Effector memory CD8-positive, alpha-beta T cell (primary cell): ENCODE results near the gene LIMS1.
A peak's percentile ranks its signal among the peaks of the same experiment; 100 is the strongest.
"Not testable (repeated sequence)": the region's sequence is repeated elsewhere in the genome, so short reads cannot be mapped to it uniquely, and the experiment has no call there.

ENCODE experiments used
- ATAC-seq: fragments of 150-1000 bp; cut with Tn5 transposase; replicated peaks from 2 replicates; pipeline ENCODE4 v1.10.0; 2021; ENCODE audit warnings: mild to moderate bottlenecking, moderate library complexity
- DNase-seq, 3 experiments: peaks; one replicate each; pipeline ENCODE4 v3.0.0; 2021
- H3K27ac Mint-ChIP-seq, 2 donors: one replicate each; pipeline ENCODE4 v1.8.0; 2022; ENCODE audit warnings: mild to moderate bottlenecking in 2 of 2, mixed read lengths in 2 of 2, moderate library complexity in 2 of 2
- H3K27me3 Mint-ChIP-seq, 2 donors: one replicate each; pipeline ENCODE4 v1.8.0; 2022; ENCODE audit warnings: mixed read lengths in 2 of 2
- H3K36me3 Mint-ChIP-seq: one replicate; pipeline ENCODE4 v1.8.0; 2022; ENCODE audit warnings: mild to moderate bottlenecking, moderate library complexity, mixed read lengths; ENCODE audit not compliant: insufficient read depth
- H3K4me1 Mint-ChIP-seq, 2 donors: one replicate each; pipeline ENCODE4 v1.8.0; 2022; ENCODE audit warnings: low read depth in 2 of 2, mixed read lengths in 2 of 2
- H3K4me3 Mint-ChIP-seq, 2 donors: one replicate each; pipeline ENCODE4 v1.8.0; 2022; ENCODE audit warnings: mild to moderate bottlenecking in 2 of 2, mixed read lengths in 2 of 2, moderate library complexity in 2 of 2
- H3K9me3 Mint-ChIP-seq, 2 donors: one replicate each; pipeline ENCODE4 v1.8.0; 2022; ENCODE audit warnings: mixed read lengths in 2 of 2

LIMS1 gene

DNA sequence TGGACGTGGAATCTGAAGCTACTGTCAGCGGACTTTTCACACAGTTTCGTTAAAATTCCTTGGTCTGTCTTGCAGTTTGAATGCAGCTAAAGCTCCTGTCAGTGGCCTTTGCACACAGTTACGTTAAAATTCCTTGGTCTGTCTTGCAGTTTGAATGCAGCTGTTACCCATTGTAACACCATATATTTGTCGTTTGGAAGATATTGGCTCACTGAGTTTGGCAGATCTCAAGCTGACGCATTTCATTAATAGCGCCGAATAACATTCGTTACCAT lies 1.0 kb downstream of the LIMS1 start:
- H3K27me3 Mint-ChIP-seq = no peaks in the 10 kb centered on the region
- H3K4me1 Mint-ChIP-seq = peaks cover 22 to 35% of the 10 kb centered on the region in 2 donors
- peak overlapping the region; percentile 86 to 88 for H3K4me3 Mint-ChIP-seq
- H3K9me3 Mint-ChIP-seq = no peaks in the 10 kb centered on the region
- DNase-seq = no peak
- no peak for ATAC-seq
- peak overlapping the region; percentile 57 to 81 for H3K27ac Mint-ChIP-seq
- peaks cover 4% of the 10 kb centered on the region for H3K36me3 Mint-ChIP-seq

DNA sequence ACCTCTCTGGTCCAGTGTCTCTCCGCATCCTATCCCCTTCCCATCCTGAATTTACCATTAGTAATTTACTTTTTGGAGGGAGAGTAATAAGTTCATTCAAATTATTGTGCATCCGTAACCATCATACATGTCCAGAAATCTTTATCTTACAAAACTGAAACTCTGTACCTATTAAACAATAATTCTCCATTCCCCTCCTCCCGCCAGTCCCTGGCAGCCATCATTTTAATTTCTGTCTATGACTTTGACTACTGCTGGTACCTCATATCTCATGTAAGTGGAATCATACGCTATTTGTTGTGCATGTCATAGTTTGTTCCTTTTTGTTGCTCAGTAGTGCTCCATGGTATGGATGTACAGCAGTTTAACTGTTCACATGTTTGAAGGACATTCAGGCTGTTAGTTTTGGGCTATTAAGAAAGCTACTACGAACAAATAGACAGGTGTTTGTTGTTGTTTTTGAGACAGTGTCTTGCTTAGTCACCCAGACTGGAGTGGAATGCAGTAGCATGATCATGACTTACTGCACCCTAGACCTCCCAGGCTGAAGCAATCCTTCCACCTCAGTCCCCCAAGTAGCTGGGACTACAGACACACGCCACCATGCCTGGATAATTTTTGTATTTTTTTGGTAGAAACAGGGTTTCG lies 2.0 kb downstream of the LIMS1 start:
- ATAC-seq (no peak), DNase-seq (no peak)
- Mint-ChIP-seq H3K9me3 (no peaks in the 10 kb centered on the region), H3K36me3 (peaks cover 4% of the 10 kb centered on the region), H3K27ac (no peak overlapping the region), H3K4me1 (peaks cover 16 to 28% of the 10 kb centered on the region in 2 donors), H3K27me3 (no peaks in the 10 kb centered on the region), H3K4me3 (peak overlapping the region in 1 of 2 donors; percentile 30)

DNA sequence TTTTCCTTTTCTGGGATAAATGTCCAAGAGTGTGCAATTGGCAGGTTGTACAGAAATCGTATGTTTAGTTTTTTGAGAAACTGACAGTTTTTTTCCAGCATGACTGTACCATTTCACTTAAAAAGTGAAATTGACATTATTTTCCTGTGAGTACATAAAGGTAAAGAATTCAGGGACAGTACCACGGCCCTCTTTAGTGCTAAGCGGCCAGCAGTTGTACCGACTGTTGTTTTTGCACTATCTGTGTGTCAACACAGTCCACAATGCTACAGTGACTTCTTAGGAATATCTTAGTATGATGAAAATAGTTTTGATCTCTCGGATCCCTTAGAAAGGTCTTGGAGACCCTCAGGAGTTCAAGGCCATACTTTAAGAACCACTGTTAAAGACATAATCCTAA lies 2.6 kb downstream of the LIMS1 start:
- Mint-ChIP-seq H3K36me3 (peaks cover 4% of the 10 kb centered on the region), H3K27ac (no peak overlapping the region), H3K9me3 (no peaks in the 10 kb centered on the region), H3K4me1 (peaks cover 16 to 32% of the 10 kb centered on the region in 2 donors), H3K27me3 (no peaks in the 10 kb centered on the region), H3K4me3 (no peak overlapping the region)
- DNase-seq (no peak), ATAC-seq (no peak)

DNA sequence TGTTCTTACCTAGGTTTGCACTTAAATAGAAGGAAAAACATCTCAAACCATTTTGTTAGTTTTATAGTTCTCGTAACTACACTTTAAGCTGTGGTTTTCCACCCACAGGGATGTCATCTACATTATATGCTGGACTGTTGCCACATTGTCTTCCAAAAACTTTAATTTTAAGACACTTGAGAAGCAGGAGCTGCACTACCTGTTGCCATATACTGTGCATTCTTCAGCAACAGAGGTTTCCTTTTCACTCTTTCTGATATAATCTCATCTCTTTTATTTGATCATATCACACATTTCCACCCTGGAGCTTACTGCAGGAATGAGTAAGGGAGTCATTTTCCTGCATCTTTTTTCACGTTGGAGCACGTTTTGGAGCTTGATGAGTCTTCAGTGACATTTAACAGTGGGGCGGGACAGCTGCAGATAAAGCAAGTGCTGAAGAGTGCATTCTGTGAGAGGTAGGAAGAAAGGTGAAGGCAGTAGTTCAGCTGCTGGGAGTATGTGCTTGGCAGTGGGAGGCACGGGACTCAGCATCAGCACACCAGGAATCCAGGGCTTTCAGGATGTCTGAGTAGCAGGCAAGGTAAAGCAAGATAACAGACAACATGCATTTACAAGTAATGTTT lies 3.8 kb downstream of the LIMS1 start:
- Mint-ChIP-seq H3K36me3 (peaks cover 4% of the 10 kb centered on the region), H3K4me3 (no peak overlapping the region), H3K4me1 (peaks cover 14 to 30% of the 10 kb centered on the region in 2 donors), H3K27me3 (no peaks in the 10 kb centered on the region), H3K27ac (peak overlapping the region in 1 of 2 donors; percentile 68), H3K9me3 (no peaks in the 10 kb centered on the region)
- DNase-seq (no peak), ATAC-seq (no peak)

DNA sequence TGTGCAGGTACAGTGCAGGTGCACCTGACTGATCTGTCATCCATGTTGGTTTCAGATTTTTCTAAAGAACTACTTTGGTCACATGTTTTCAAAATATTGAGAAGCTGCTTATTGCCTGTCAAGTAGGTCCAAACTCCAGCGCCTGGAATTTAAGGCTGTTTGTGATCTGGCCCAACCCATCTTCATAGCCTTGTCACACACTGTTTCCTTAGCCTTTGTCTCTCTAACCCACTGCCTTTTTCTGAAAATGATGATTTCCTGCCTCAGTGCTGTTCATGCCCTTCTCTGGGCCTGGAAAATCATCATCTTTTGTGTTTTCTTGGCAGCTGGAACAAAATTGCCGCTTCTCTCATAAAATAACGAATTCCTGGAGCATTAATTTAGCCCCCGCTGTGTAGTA lies 7.2 kb downstream of the LIMS1 start:
- no peaks in the 10 kb centered on the region for H3K36me3 Mint-ChIP-seq
- H3K4me3 Mint-ChIP-seq = no peak overlapping the region
- no peaks in the 10 kb centered on the region for H3K9me3 Mint-ChIP-seq
- ATAC-seq (no peak), DNase-seq (no peak)
- no peak overlapping the region for H3K27ac Mint-ChIP-seq
- peaks cover 2 to 14% of the 10 kb centered on the region in 2 donors for H3K4me1 Mint-ChIP-seq
- H3K27me3 Mint-ChIP-seq = no peaks in the 10 kb centered on the region

DNA sequence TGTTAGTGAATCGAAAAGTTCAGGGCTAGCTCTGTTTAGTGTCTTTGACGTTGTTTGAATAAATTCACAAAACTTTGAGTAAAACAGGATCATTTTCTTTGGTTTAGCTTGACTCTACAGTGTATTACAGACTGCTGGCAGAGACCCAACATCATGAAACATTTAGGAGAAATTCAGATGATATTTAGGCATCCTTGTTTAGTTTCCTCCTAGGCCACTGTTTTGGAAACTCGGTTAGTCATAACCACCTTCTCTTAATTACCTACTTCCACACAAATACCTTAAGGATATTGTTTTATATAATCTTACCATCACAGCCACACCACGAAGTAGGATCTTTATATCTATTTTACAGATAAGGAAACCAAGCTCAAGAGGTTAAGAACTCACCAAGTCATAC lies 7.8 kb downstream of the LIMS1 start:
- no peaks in the 10 kb centered on the region for H3K9me3 Mint-ChIP-seq
- no peaks in the 10 kb centered on the region for H3K27me3 Mint-ChIP-seq
- no peak overlapping the region for H3K27ac Mint-ChIP-seq
- no peak overlapping the region for H3K4me3 Mint-ChIP-seq
- H3K4me1 Mint-ChIP-seq = peaks cover 2 to 17% of the 10 kb centered on the region in 2 donors
- no peaks in the 10 kb centered on the region for H3K36me3 Mint-ChIP-seq
- DNase-seq = no peak
- no peak for ATAC-seq

DNA sequence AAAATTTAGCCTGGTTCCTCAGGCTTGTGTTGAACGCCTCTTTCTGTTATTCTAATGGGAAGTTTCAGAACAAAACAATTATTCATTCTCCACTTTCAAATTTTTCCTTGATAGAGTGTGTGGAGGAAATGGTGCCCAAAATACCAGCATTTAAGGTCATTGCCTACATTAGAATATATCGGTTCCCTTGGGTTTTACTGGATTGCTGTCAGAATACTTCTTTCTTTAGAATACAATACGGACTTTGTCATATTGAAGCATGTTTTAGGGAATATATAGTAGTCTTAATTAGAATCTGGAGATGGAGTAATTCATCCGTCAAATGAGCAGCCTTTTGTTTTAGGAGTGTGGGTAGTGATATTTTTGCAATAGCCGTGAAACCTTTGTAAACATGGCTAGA lies 13.3 kb downstream of the LIMS1 start:
- Mint-ChIP-seq H3K4me3 (no peak overlapping the region), H3K9me3 (no peaks in the 10 kb centered on the region), H3K36me3 (no peaks in the 10 kb centered on the region), H3K27ac (no peak overlapping the region), H3K27me3 (no peaks in the 10 kb centered on the region), H3K4me1 (peaks cover 3 to 15% of the 10 kb centered on the region in 2 donors)
- ATAC-seq (no peak), DNase-seq (no peak)

DNA sequence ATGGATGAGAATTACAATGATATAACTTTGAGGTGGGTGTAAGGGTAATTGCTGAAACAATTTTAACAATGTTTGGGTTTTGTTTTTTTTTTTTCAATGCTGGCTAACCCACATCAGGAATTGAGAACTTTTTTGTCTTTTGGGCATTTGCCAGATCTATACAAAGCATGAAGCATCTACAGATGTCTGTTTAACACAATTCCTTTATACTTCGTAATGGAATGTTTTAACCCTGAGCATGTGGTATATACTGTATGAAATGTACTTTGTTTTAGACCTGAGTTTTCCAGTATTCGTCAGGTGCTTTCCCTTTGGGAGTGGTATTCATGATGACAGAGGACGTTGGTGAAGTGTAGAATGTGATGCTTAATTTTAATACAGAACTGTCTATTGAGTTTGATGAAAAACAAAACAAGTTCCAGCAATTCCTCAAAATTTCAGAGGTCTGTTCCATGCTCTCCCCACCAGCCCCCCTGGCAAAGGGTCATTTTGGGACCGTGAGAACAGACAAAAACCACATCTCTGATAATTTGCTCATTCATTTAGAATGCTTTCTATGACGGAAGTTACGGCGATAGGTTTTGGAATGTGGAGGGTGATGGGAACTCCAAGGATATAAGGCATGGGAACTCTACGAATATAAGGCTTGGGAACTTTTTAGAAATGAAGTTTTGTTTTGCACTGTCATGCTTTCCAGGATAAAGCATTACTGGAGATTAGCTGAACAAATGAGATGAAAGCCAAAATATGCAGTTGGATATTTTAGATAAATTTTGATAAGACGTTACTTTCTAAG lies 14.1 kb downstream of the LIMS1 start:
- DNase-seq = no peak
- ATAC-seq = no peak
- H3K4me3 Mint-ChIP-seq = no peak overlapping the region
- H3K36me3 Mint-ChIP-seq = no peaks in the 10 kb centered on the region
- no peak overlapping the region for H3K27ac Mint-ChIP-seq
- H3K9me3 Mint-ChIP-seq = no peaks in the 10 kb centered on the region
- H3K4me1 Mint-ChIP-seq = peaks cover 3 to 15% of the 10 kb centered on the region in 2 donors
- H3K27me3 Mint-ChIP-seq = no peaks in the 10 kb centered on the region

DNA sequence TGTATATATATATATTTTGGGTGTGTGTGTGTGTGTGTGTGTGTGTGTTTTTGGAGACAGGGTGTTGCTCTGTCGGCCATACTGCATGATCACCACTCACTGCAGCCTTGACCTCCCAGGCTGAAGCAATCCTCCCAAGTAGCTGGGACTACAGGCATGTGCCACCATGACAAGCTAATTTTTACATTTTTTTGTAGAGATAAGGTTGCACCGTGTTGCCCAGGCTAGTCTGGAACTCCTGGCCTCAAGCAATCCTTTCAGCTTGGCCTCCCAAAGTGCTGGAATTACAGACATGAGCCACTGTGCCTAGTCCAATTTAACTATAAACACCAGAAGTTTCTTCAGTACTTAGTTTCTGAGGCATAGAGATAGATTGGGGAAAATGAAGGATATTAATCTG lies 18.3 kb downstream of the LIMS1 start:
- Mint-ChIP-seq H3K4me3 (no peak overlapping the region), H3K27ac (no peak overlapping the region), H3K36me3 (no peaks in the 10 kb centered on the region), H3K27me3 (no peaks in the 10 kb centered on the region), H3K4me1 (peaks cover 4 to 11% of the 10 kb centered on the region in 2 donors), H3K9me3 (no peaks in the 10 kb centered on the region)
- DNase-seq (no peak), ATAC-seq (no peak)

DNA sequence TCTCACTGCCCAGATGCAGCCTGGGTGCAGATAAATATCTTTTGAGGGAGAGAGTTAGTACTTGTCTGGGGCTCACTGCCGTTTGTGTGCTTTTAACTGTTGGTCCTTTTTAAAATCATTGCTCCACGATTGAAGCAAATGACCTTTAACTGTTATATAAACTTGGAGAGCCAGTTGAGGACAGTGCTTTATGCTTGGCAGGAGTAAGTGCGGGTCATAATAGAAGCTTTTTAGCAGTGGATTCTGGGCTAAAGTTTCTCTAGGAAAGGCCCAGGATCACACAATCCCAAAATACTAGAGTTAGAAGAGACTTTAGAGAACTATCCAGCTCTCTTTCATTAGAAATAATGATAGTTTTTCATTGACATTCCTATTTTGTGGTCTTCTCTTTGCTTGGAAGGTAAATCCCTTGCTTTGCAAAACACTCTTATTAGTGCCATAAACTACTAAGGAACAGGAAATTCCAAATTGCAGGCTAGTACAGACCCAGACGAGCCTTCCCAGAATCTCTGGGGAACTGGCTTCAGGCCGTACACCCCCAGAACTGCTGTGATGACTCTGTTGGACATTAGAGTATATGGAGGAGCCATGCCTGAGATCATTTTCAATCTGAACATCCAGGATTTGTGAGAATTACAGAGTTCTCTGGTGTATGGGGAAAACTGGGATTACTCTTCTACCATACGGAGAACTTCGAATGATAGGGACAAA lies 19.1 kb downstream of the LIMS1 start:
- Mint-ChIP-seq H3K36me3 (no peaks in the 10 kb centered on the region), H3K4me3 (no peak overlapping the region), H3K27me3 (no peaks in the 10 kb centered on the region), H3K9me3 (no peaks in the 10 kb centered on the region), H3K4me1 (peaks cover 0 to 9% of the 10 kb centered on the region in 2 donors), H3K27ac (peak overlapping the region; percentile 18 to 67)
- no peak for ATAC-seq
- DNase-seq = no peak

DNA sequence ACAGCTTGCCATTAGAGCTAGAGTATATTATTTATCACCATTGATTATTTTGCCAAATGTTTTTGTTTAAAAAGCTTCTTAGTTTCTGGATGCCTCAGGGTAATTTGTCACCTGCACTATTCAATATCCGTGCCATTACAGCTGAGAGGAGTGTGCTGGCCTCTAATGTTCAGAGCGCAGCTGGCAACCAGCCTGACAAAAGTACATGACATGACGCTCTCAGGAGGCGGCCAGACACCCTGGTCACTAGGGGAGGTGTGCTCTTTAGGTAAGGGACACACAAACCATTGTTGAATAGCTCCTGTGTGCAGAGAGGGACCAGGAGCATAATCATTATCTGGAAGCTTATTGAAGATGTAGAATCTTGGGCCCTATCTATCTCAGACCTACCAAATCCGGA lies 20.3 kb downstream of the LIMS1 start:
- no peak for ATAC-seq

DNA sequence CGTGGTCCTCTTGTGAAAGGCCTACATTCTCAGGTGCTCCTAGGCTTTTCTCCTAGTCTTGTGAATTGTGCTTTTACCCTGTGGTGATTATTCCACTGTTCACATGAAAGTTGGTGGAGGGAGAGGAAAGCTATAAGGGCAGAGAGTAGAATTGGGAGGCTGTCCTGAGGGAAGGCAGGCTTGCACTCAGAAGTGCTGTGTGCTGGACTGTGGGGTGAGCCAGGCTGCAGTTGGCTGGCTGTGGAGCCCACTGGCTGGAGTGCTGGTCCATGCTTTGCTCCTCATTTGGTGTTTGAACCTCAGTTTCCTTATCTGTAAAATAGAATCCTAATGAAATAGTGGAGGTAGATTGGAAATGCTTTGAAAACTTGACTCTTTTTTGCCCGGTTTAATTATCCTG lies 21.3 kb downstream of the LIMS1 start:
- no peak for ATAC-seq
- no peak overlapping the region for H3K4me3 Mint-ChIP-seq
- H3K4me1 Mint-ChIP-seq = peaks cover 6 to 13% of the 10 kb centered on the region in 2 donors
- no peaks in the 10 kb centered on the region for H3K9me3 Mint-ChIP-seq
- no peak for DNase-seq
- no peaks in the 10 kb centered on the region for H3K36me3 Mint-ChIP-seq
- H3K27me3 Mint-ChIP-seq = no peaks in the 10 kb centered on the region
- H3K27ac Mint-ChIP-seq = no peak overlapping the region

More for the DNA sequence above, 20.3 kb downstream of the LIMS1 start:
- Mint-ChIP-seq H3K4me3 (no peak overlapping the region), H3K27ac (no peak overlapping the region), H3K27me3 (no peaks in the 10 kb centered on the region), H3K4me1 (peaks cover 0 to 9% of the 10 kb centered on the region in 2 donors), H3K9me3 (no peaks in the 10 kb centered on the region), H3K36me3 (no peaks in the 10 kb centered on the region)
- no peak for DNase-seq

DNA sequence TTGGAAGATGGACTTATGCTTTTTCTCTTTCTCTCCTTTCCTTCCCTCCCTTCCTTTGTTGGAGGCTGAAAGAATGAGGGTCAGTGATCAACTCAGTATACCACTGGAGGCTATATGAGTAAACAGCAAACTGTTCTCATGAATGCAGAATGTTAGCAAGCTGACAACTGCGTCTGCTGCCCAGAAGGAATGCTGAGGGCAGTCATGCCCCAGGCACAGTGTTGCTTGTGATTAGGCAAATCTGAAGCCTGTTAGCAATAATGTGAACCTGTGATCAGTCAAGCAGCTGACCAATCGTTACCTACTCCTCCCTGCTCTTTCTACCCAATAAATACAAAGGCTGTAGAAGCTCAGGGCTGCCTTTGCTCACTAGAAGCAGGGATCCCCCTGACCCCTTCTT lies 22.3 kb downstream of the LIMS1 start:
- peaks cover 6 to 13% of the 10 kb centered on the region in 2 donors for H3K4me1 Mint-ChIP-seq
- H3K36me3 Mint-ChIP-seq, H3K27me3 Mint-ChIP-seq, ATAC-seq, H3K4me3 Mint-ChIP-seq, H3K27ac Mint-ChIP-seq, DNase-seq, H3K9me3 Mint-ChIP-seq: not testable (repeated sequence)
